Measurements from ENCODE around the gene CNIH3. TPM values are rescaled to one million over a fixed set of nuclear protein-coding genes. Genes with fewer than 3 reads are reported as not detected.

CNIH3 gene
- total RNA-seq, 4 donors from 2014 or later: 0.68 to 1.1 TPM; not detected in 2

- TF ChIP-seq POLR2AphosphoS5 (IDR thresholded peaks at IDR 0.05) (no peak), CTCF (IDR thresholded peaks at IDR 0.05) (no peak), POLR2A (IDR thresholded peaks at IDR 0.05) (no peak), EP300 (IDR thresholded peaks at IDR 0.05; ENCODE audit: low read depth) (no peak)
- no peaks in the 10 kb centered on the region for H3K36me3 ChIP-seq
- intact Hi-C loops (cut with DNase I; ENCODE audit: low total_unique reads) (no loop called here), in situ Hi-C loops (cut with MboI; ENCODE audit: low pct_ligation_motif_present in 1 of 4, low pct_unique_long_range_greater_than_20kb in 1 of 4, low sequenced_read_pairs in 3 of 4) (no loop called here)
- no peaks in the 10 kb centered on the region for H3K27me3 ChIP-seq
- 80 to 100% methylated on average over 2 of the region's 2 CpGs for WGBS, 2 donors (ENCODE audit: low coverage in 1 of 2)
- H3K27ac ChIP-seq: no peak overlapping the region
- peaks cover 0 to 25% (median 14%) of the 10 kb centered on the region in 4 donors for H3K4me1 ChIP-seq
- no peaks in the 10 kb centered on the region for H3K9me3 ChIP-seq
- H3K4me3 ChIP-seq: no peak overlapping the region
- DNase-seq: no peak
Observed at GRCh38 chr1:224782281-224783000, 166.3 kb downstream of the CNIH3 start.

- 52 to 62% methylated on average over 4 to 5 of the region's 5 CpGs for WGBS, 2 donors (ENCODE audit: low coverage in 1 of 2)
- Histone ChIP-seq H3K4me3 (no peak overlapping the region), H3K36me3 (no peaks in the 10 kb centered on the region), H3K27me3 (no peaks in the 10 kb centered on the region), H3K4me1 (peaks cover 0 to 25% (median 14%) of the 10 kb centered on the region in 4 donors), H3K27ac (no peak overlapping the region), H3K9me3 (no peaks in the 10 kb centered on the region)
- intact Hi-C loops (cut with DNase I; ENCODE audit: low total_unique reads): no loop called here
- no peak for DNase-seq
- no peak for TF ChIP-seq CTCF (IDR thresholded peaks at IDR 0.05)
- TF ChIP-seq EP300 (IDR thresholded peaks at IDR 0.05; ENCODE audit: low read depth): no peak
- TF ChIP-seq POLR2AphosphoS5 (IDR thresholded peaks at IDR 0.05): no peak
- TF ChIP-seq POLR2A (IDR thresholded peaks at IDR 0.05): no peak
- in situ Hi-C loops (cut with MboI; ENCODE audit: low pct_ligation_motif_present in 1 of 4, low pct_unique_long_range_greater_than_20kb in 1 of 4, low sequenced_read_pairs in 3 of 4): no loop called here
Observed at GRCh38 chr1:224783006-224783651, 167.0 kb downstream of the CNIH3 start.

- WGBS, 2 donors (ENCODE audit: low coverage in 1 of 2): 58 to 85% methylated on average over 2 to 4 of the region's 4 CpGs
- no peak overlapping the region for H3K4me3 ChIP-seq
- in situ Hi-C loops (cut with MboI; ENCODE audit: low pct_ligation_motif_present in 1 of 4, low pct_unique_long_range_greater_than_20kb in 1 of 4, low sequenced_read_pairs in 3 of 4) (no loop called here), intact Hi-C loops (cut with DNase I; ENCODE audit: low total_unique reads) (no loop called here)
- DNase-seq: no peak
- peak overlapping the region in 1 of 4 donors; percentile 18 for H3K27ac ChIP-seq
- TF ChIP-seq POLR2A (IDR thresholded peaks at IDR 0.05) (no peak), CTCF (IDR thresholded peaks at IDR 0.05) (no peak), POLR2AphosphoS5 (IDR thresholded peaks at IDR 0.05) (no peak), EP300 (IDR thresholded peaks at IDR 0.05; ENCODE audit: low read depth) (no peak)
- H3K27me3 ChIP-seq: no peaks in the 10 kb centered on the region
- no peaks in the 10 kb centered on the region for H3K36me3 ChIP-seq
- no peaks in the 10 kb centered on the region for H3K9me3 ChIP-seq
- H3K4me1 ChIP-seq: peaks cover 0 to 25% (median 14%) of the 10 kb centered on the region in 4 donors
Observed at GRCh38 chr1:224784265-224785039, 168.3 kb downstream of the CNIH3 start.

DNA sequence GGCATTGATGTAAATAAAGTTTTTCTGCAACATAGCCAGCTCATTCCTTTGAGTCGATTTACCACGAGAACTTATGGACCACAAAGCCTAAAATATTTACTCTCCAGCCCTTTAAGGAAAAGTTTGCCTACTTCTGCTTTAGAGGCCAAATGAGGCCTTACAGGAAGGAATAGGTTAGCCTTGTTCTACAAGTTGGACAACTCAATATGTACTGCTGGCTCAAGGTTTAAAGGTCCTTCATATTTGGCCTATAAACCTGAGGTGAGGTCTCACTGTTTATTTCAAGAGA is 168.9 kb downstream of the CNIH3 start:
- Histone ChIP-seq H3K4me1 (peaks cover 0 to 25% (median 14%) of the 10 kb centered on the region in 4 donors), H3K4me3 (no peak overlapping the region), H3K9me3 (no peaks in the 10 kb centered on the region), H3K36me3 (no peaks in the 10 kb centered on the region), H3K27me3 (no peaks in the 10 kb centered on the region), H3K27ac (no peak overlapping the region)
- in situ Hi-C loops (cut with MboI; ENCODE audit: low pct_ligation_motif_present in 1 of 4, low pct_unique_long_range_greater_than_20kb in 1 of 4, low sequenced_read_pairs in 3 of 4) (no loop called here), intact Hi-C loops (cut with DNase I; ENCODE audit: low total_unique reads) (no loop called here)
- 29 to 42% methylated on average over 2 of the region's 2 CpGs for WGBS, 2 donors (ENCODE audit: low coverage in 1 of 2)
- DNase-seq: no peak
- TF ChIP-seq EP300 (IDR thresholded peaks at IDR 0.05; ENCODE audit: low read depth) (no peak), POLR2A (IDR thresholded peaks at IDR 0.05) (no peak), CTCF (IDR thresholded peaks at IDR 0.05) (no peak)
